SK-N-SH treated with all-trans-retinoic acid at 6 μM for 48 hours (cell line): Measurements from ENCODE around the gene WDR37.

Experiments
- ATAC-seq: fragments of 200-7000 bp; cut with Tn5 transposase; 3 replicates; pipeline ENCODE4 v1.9.1; 2020; ENCODE audit warnings: mild to moderate bottlenecking, moderate library complexity
- ARNTL ChIP-seq: fragments of 450-650 bp; formaldehyde crosslinking; IDR thresholded peaks from 2 replicates; pipeline ENCODE4 v1.5.0; 2020; ENCODE audit warnings: low read depth, mild to moderate bottlenecking, moderate library complexity, borderline replicate concordance
- BACH2 ChIP-seq: fragments of 250-450 bp; sonication (Bioruptor Pico); IDR thresholded peaks from 2 replicates; pipeline ENCODE4 v1.9.0; 2021; ENCODE audit warnings: mild to moderate bottlenecking, borderline replicate concordance
- ESRRG ChIP-seq: fragments of 250-450 bp; sonication (Bioruptor Pico); IDR thresholded peaks from 2 replicates; pipeline ENCODE4 v1.6.1; 2021; ENCODE audit warnings: mild to moderate bottlenecking
- GLIS3 ChIP-seq: fragments of 250-450 bp; sonication (Bioruptor Pico); IDR thresholded peaks from 2 replicates; pipeline ENCODE4 v1.5.0; 2020; ENCODE audit warnings: mild to moderate bottlenecking, moderate library complexity
- ISL1 ChIP-seq: fragments of 250-450 bp; sonication (Bioruptor Pico); IDR thresholded peaks from 2 replicates; pipeline ENCODE4 v2.1.2; 2022; ENCODE audit warnings: mild to moderate bottlenecking, moderate library complexity
- OSR1 ChIP-seq: fragments of 250-450 bp; sonication (Bioruptor Pico); IDR thresholded peaks from 2 replicates; pipeline ENCODE4 v1.8.0; 2022; ENCODE audit warnings: moderate library complexity, mild to moderate bottlenecking, inconsistent platforms
- PPARA ChIP-seq: fragments of 250-450 bp; sonication (Bioruptor Pico); IDR thresholded peaks from 2 replicates; pipeline ENCODE4 v1.5.0; 2020; ENCODE audit warnings: mild to moderate bottlenecking, borderline replicate concordance
- RARB ChIP-seq: fragments of 250-450 bp; sonication (Bioruptor Pico); IDR thresholded peaks from 2 replicates; pipeline ENCODE4 v1.8.0; 2021; ENCODE audit warnings: mild to moderate bottlenecking, moderate library complexity
- TCF4 ChIP-seq: fragments of 250-450 bp; sonication (Bioruptor Pico); IDR thresholded peaks from 2 replicates; pipeline ENCODE4 v1.8.0; 2021; ENCODE audit warnings: mild to moderate bottlenecking, moderate library complexity, borderline replicate concordance
- TOX ChIP-seq: fragments of 250-450 bp; sonication (Bioruptor Pico); IDR thresholded peaks from 2 replicates; pipeline ENCODE4 v1.8.0; 2021; ENCODE audit warnings: mild to moderate bottlenecking, moderate library complexity, borderline replicate concordance
- ZC3H10 ChIP-seq: fragments of 250-450 bp; sonication (Bioruptor Pico); IDR thresholded peaks from 2 replicates; pipeline ENCODE4 v1.5.1; 2021; ENCODE audit warnings: mild to moderate bottlenecking, moderate library complexity
- ZFP3 ChIP-seq: fragments of 250-450 bp; sonication (Bioruptor Pico); IDR thresholded peaks from 2 replicates; pipeline ENCODE4 v1.5.0; 2020; ENCODE audit warnings: mild to moderate bottlenecking, moderate library complexity
- ZFP30 ChIP-seq: fragments of 450-650 bp; formaldehyde crosslinking; IDR thresholded peaks from 2 replicates; pipeline ENCODE4 v1.5.0; 2022; ENCODE audit warnings: mild to moderate bottlenecking, moderate library complexity
- ZNF565 ChIP-seq: fragments of 450-650 bp; formaldehyde crosslinking; conservative IDR thresholded peaks from 2 replicates; pipeline ENCODE4 v1.5.0; 2020; ENCODE audit warnings: low read depth, mild to moderate bottlenecking, moderate library complexity
- ZNF70 ChIP-seq: fragments of 450-650 bp; formaldehyde crosslinking; IDR thresholded peaks from 2 replicates; pipeline ENCODE4 v1.5.0; 2020; ENCODE audit warnings: mild to moderate bottlenecking, moderate library complexity
- ZNF8 ChIP-seq: fragments of 450-650 bp; formaldehyde crosslinking; IDR thresholded peaks from 2 replicates; pipeline ENCODE4 v1.5.0; 2020; ENCODE audit warnings: mild to moderate bottlenecking, moderate library complexity
- TF ChIP-seq, protein P1 (sequence below): fragments of 250-450 bp; sonication (Bioruptor Pico); IDR thresholded peaks from 2 replicates; pipeline ENCODE4 v1.5.0; 2020; ENCODE audit warnings: mild to moderate bottlenecking, moderate library complexity
- TF ChIP-seq, protein P2 (sequence below): fragments of 250-450 bp; sonication (Bioruptor Pico); IDR thresholded peaks from 2 replicates; pipeline ENCODE4 v1.5.1; 2020; ENCODE audit warnings: low read depth, mild to moderate bottlenecking, moderate library complexity
- TF ChIP-seq, protein P3 (sequence below): fragments of 250-450 bp; sonication (Bioruptor Pico); IDR thresholded peaks from 2 replicates; pipeline ENCODE4 v1.5.1; 2021; ENCODE audit warnings: mild to moderate bottlenecking, moderate library complexity
- TF ChIP-seq, protein P4 (sequence below): fragments of 250-450 bp; sonication (Bioruptor Pico); IDR thresholded peaks from 2 replicates; pipeline ENCODE4 v1.8.0; 2020; ENCODE audit warnings: mild to moderate bottlenecking, moderate library complexity, borderline replicate concordance
- TF ChIP-seq, protein P5 (sequence below): fragments of 250-450 bp; sonication (Bioruptor Pico); IDR thresholded peaks from 2 replicates; pipeline ENCODE4 v1.8.0; 2021; ENCODE audit warnings: low read depth, mild to moderate bottlenecking, moderate library complexity, borderline replicate concordance

WDR37 gene

DNA sequence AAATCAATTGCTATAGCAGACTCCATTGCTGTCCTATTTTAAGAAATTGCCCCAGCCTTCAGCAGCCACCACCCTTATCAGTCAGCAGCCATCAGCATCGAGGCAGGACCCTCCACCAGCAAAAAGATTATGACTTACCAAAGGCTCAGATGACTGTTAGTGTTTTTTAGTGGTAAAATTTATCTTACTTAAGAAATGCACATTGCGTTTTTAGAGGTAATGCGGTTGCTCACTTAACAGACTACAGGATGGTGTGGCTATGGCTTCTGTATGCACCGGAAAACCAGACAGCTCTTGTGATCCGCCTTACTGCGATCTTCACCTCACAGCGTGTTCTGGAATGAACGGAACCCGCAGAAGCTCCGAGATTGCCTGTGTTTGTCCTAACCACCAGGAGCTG lies 58.1 kb downstream of the WDR37 start:
- ATAC-seq = no peak
- no peak for TF ChIP-seq ZNF8 (CRISPR knock-in tag)
- no peak for TF ChIP-seq PPARA (CRISPR knock-in tag)
- TF ChIP-seq TOX (CRISPR knock-in tag) = no peak
- TF ChIP-seq TCF4 (CRISPR knock-in tag) = no peak
- no peak for TF ChIP-seq BACH2 (CRISPR knock-in tag)
- TF ChIP-seq, protein P1, sequence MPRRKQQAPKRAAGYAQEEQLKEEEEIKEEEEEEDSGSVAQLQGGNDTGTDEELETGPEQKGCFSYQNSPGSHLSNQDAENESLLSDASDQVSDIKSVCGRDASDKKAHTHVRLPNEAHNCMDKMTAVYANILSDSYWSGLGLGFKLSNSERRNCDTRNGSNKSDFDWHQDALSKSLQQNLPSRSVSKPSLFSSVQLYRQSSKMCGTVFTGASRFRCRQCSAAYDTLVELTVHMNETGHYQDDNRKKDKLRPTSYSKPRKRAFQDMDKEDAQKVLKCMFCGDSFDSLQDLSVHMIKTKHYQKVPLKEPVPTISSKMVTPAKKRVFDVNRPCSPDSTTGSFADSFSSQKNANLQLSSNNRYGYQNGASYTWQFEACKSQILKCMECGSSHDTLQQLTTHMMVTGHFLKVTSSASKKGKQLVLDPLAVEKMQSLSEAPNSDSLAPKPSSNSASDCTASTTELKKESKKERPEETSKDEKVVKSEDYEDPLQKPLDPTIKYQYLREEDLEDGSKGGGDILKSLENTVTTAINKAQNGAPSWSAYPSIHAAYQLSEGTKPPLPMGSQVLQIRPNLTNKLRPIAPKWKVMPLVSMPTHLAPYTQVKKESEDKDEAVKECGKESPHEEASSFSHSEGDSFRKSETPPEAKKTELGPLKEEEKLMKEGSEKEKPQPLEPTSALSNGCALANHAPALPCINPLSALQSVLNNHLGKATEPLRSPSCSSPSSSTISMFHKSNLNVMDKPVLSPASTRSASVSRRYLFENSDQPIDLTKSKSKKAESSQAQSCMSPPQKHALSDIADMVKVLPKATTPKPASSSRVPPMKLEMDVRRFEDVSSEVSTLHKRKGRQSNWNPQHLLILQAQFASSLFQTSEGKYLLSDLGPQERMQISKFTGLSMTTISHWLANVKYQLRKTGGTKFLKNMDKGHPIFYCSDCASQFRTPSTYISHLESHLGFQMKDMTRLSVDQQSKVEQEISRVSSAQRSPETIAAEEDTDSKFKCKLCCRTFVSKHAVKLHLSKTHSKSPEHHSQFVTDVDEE (CRISPR knock-in tag) = no peak
- TF ChIP-seq, protein P2, sequence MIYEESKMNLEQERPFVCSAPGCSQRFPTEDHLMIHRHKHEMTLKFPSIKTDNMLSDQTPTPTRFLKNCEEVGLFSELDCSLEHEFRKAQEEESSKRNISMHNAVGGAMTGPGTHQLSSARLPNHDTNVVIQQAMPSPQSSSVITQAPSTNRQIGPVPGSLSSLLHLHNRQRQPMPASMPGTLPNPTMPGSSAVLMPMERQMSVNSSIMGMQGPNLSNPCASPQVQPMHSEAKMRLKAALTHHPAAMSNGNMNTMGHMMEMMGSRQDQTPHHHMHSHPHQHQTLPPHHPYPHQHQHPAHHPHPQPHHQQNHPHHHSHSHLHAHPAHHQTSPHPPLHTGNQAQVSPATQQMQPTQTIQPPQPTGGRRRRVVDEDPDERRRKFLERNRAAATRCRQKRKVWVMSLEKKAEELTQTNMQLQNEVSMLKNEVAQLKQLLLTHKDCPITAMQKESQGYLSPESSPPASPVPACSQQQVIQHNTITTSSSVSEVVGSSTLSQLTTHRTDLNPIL (CRISPR knock-in tag) = no peak
- no peak for TF ChIP-seq ISL1
- TF ChIP-seq, protein P3, sequence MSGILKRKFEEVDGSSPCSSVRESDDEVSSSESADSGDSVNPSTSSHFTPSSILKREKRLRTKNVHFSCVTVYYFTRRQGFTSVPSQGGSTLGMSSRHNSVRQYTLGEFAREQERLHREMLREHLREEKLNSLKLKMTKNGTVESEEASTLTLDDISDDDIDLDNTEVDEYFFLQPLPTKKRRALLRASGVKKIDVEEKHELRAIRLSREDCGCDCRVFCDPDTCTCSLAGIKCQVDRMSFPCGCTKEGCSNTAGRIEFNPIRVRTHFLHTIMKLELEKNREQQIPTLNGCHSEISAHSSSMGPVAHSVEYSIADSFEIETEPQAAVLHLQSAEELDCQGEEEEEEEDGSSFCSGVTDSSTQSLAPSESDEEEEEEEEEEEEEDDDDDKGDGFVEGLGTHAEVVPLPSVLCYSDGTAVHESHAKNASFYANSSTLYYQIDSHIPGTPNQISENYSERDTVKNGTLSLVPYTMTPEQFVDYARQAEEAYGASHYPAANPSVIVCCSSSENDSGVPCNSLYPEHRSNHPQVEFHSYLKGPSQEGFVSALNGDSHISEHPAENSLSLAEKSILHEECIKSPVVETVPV (CRISPR knock-in tag) = no peak
- TF ChIP-seq ARNTL (CRISPR knock-in tag) = no peak
- TF ChIP-seq ZNF565 (CRISPR knock-in tag) = no peak
- TF ChIP-seq ESRRG (CRISPR knock-in tag) = no peak
- no peak for TF ChIP-seq ZNF70 (CRISPR knock-in tag)

DNA sequence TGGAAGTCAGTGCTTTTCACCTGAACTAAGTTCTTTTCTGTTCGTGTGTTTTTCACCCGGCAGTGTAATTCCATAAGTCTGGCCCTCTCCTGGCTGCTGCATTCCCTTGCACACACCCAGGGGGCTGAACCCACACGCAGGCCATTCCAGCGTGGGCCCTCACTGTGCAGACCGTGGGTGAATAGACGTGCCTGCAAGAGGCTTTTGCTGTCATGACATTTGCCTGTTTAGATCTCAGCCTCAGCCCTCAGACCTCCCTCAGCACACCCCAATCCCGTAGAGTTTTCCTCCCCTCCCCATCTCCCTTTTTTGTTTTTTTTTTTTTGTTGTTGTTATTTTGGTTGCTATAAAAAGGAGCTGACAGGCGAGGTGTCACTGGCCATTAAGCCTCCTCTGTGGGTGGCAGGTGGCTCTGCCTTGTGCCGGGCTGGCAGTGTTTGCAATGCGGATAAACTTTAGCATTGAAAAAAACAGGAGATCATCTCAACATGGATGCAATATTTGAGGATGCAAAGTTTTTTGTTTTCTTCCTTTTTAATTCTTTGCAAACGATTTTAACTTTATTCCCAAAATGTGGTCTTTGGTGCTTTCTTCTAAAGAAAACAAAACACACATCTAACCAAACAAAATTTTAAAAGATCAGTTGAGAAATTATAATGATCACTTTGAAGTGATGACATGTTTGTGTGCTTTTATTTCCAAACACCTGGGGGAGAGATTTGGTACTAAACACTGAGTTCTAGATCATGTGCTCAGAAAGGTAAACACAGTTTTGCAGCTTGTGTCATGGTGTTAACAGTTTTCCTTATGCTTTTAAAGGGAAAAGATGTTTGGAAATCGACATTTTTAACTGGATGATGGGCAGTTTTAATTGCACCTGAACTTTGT lies 58.8 kb downstream of the WDR37 start:
- TF ChIP-seq ESRRG (CRISPR knock-in tag) (no peak), ZFP3 (CRISPR knock-in tag) (no peak), PPARA (CRISPR knock-in tag) (no peak), ARNTL (CRISPR knock-in tag) (no peak), RARB (CRISPR knock-in tag) (no peak), OSR1 (CRISPR knock-in tag) (no peak), ZNF565 (CRISPR knock-in tag) (no peak), ZNF70 (CRISPR knock-in tag) (no peak), ZNF8 (CRISPR knock-in tag) (no peak), ZC3H10 (CRISPR knock-in tag) (no peak), ISL1 (no peak), ZFP30 (CRISPR knock-in tag) (no peak), GLIS3 (CRISPR knock-in tag) (no peak), TOX (CRISPR knock-in tag) (no peak)
- TF ChIP-seq, protein P2 (CRISPR knock-in tag) = no peak
- TF ChIP-seq, protein P4, sequence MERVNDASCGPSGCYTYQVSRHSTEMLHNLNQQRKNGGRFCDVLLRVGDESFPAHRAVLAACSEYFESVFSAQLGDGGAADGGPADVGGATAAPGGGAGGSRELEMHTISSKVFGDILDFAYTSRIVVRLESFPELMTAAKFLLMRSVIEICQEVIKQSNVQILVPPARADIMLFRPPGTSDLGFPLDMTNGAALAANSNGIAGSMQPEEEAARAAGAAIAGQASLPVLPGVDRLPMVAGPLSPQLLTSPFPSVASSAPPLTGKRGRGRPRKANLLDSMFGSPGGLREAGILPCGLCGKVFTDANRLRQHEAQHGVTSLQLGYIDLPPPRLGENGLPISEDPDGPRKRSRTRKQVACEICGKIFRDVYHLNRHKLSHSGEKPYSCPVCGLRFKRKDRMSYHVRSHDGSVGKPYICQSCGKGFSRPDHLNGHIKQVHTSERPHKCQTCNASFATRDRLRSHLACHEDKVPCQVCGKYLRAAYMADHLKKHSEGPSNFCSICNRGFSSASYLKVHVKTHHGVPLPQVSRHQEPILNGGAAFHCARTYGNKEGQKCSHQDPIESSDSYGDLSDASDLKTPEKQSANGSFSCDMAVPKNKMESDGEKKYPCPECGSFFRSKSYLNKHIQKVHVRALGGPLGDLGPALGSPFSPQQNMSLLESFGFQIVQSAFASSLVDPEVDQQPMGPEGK (CRISPR knock-in tag) = no peak
- TF ChIP-seq, protein P3 (CRISPR knock-in tag) = no peak
- TF ChIP-seq, protein P5, sequence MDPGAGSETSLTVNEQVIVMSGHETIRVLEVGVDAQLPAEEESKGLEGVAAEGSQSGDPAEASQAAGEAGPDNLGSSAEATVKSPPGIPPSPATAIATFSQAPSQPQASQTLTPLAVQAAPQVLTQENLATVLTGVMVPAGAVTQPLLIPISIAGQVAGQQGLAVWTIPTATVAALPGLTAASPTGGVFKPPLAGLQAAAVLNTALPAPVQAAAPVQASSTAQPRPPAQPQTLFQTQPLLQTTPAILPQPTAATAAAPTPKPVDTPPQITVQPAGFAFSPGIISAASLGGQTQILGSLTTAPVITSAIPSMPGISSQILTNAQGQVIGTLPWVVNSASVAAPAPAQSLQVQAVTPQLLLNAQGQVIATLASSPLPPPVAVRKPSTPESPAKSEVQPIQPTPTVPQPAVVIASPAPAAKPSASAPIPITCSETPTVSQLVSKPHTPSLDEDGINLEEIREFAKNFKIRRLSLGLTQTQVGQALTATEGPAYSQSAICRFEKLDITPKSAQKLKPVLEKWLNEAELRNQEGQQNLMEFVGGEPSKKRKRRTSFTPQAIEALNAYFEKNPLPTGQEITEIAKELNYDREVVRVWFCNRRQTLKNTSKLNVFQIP (CRISPR knock-in tag) = no peak

More for the DNA sequence above, 58.8 kb downstream of the WDR37 start:
- ATAC-seq = no peak
